GM12892 (cell line): ENCODE measurements around the gene FIP1L1.

Experiments
- POLR2A ChIP-seq: IDR thresholded peaks from 2 replicates; pipeline ENCODE4 v1.6.1; 2011; ENCODE audit warnings: low read depth, low read length, control low read depth
- POLR2AphosphoS5 ChIP-seq: IDR thresholded peaks from 2 replicates; pipeline ENCODE4 v1.6.1; 2011; ENCODE audit warnings: low read depth, low read length, control low read depth

DNA sequence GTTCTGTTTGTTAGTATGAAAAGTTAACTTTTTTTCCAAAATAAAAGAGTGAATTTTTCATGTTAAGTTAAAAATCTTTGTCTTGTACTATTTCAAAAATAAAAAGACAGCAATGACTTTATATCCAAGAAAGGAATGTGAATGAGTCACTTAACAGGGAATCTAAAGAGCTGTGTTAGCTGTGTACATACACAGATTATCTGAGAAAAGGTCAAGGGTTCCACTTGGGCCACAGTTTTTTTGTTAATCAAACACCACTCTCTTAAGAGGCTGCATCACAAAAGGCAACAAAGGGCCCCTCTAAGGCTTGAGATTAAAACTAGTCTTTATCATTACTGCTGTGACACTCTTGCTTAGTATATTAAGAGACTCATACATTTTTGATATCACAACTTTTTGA is 82.1 kb downstream of the FIP1L1 start:
- TF ChIP-seq POLR2AphosphoS5 = no peak
- no peak for TF ChIP-seq POLR2A
